Uterus (tissue), 2 donors: ENCODE data around the gene RASAL1.

Experiments
- CTCF ChIP-seq, 4 experiments: fragments of 200-600 bp in 2 of 4; fragments of 450-650 bp in 2 of 4; sonication (generic) in 2 of 4; IDR thresholded peaks; one replicate each; pipeline ENCODE4 v1.5.1; 2016 to 2019; ENCODE audit warnings: antibody characterized with exemption in 4 of 4, mild to moderate bottlenecking in 2 of 4, moderate library complexity in 1 of 4
- POLR2A ChIP-seq, 2 donors: fragments of 450-650 bp; IDR thresholded peaks; one replicate each; pipeline ENCODE4 v1.6.1; 2016; ENCODE audit warnings: antibody characterized with exemption in 2 of 2, mild to moderate bottlenecking in 1 of 2, moderate library complexity in 1 of 2

DNA sequence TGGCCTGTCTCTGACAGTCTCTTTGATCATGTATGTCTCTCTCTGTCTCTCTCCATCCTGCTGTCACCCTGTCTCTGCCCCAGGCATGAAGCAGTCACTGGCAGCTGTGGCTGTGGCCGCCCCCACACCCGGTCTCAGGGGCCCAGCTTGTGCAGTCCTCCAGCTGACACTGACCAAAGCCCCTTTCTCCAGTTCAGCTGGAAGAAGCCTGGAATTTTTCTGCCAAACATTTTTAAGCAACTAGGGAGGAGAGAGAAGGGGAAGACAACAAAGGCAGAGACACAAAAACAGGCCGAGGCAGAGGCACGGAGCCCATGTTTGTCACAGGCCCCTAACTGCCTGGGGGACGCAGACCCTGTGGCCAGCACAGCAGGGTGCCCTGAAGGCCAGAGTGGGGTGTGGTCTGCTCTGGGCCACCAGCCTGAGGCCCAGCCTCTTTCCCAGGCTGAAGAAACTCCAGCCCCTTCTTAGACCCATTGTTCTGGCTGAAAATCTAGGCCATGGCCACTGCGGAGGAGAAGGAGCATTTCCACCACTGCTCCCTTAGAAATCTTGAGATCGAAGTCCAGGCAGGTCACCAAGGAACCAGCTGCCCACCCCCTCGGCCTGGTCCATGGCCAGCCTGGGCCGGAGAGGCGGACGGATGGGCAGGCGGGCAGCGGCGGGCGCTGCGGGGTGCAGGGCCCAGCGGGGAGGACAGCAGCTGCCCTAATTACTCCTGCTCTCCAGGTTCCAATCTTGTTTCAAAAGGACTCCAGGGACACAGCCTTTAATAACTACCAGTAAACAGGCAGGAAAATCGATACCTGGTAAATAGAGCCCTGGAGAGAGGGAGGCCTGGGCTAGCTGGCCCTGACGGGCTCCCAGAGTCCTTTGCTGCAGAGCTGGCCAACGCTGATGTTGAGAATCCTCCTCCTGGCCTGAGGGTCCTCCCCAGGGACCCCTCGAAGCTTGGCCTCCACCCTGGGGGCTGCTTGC lies 64.1 kb downstream of the RASAL1 start:
- TF ChIP-seq CTCF (IDR thresholded peaks at IDR 0.05) (no peak), POLR2A (IDR thresholded peaks at IDR 0.05) (no peak)
